ENCODE results near the gene PLAC1.

Gene PLAC1

DNA sequence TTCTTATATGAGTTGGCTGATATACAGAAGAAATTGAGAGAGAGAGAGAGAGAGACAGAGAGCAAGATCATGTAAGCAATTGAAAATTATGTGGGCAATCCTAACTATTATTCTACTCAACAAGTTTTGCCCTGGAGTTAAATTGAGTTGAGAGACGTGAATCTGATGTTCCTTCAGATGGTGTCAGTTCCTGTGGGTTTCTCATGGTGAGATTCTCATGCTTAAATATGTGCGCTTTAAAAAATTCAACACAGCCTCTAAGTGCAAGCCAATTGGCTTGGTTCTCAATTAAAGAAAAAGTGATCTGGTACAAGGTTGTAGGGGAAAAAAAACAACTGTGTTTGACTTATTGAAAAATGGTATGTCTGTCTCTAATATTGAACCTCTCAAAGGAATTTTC is 35.4 kb upstream of the PLAC1 start:
- Histone ChIP-seq H3K79me2 (ENCODE audit: low read length) (no peaks in the 10 kb centered on the region), H3K27me3 (ENCODE audit: low read depth, low read length) (no peaks in the 10 kb centered on the region), H3K4me2 (ENCODE audit: low read length) (no peak overlapping the region), H3K4me1 (ENCODE audit: low read length) (peaks cover 28% of the 10 kb centered on the region), H3K9me3 (ENCODE audit: insufficient read depth, low read length) (no peaks in the 10 kb centered on the region), H3K36me3 (replicated peaks; ENCODE audit: low read depth, low read length) (no peaks in the 10 kb centered on the region), H3K4me3 (ENCODE audit: low read length) (no peak overlapping the region), H2AFZ (ENCODE audit: low read depth, low read length) (no peak overlapping the region), H3K27ac (ENCODE audit: low read length) (no peak overlapping the region), H4K20me1 (ENCODE audit: insufficient read depth, low read length) (no peaks in the 10 kb centered on the region), H3K9ac (ENCODE audit: low read length) (no peak overlapping the region)
- no peak for TF ChIP-seq EZH2phosphoT487 (IDR thresholded peaks at IDR 0.05; ENCODE audit: low read depth)
- TF ChIP-seq, protein P1, sequence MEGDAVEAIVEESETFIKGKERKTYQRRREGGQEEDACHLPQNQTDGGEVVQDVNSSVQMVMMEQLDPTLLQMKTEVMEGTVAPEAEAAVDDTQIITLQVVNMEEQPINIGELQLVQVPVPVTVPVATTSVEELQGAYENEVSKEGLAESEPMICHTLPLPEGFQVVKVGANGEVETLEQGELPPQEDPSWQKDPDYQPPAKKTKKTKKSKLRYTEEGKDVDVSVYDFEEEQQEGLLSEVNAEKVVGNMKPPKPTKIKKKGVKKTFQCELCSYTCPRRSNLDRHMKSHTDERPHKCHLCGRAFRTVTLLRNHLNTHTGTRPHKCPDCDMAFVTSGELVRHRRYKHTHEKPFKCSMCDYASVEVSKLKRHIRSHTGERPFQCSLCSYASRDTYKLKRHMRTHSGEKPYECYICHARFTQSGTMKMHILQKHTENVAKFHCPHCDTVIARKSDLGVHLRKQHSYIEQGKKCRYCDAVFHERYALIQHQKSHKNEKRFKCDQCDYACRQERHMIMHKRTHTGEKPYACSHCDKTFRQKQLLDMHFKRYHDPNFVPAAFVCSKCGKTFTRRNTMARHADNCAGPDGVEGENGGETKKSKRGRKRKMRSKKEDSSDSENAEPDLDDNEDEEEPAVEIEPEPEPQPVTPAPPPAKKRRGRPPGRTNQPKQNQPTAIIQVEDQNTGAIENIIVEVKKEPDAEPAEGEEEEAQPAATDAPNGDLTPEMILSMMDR (IDR thresholded peaks at IDR 0.05; ENCODE audit: low read depth, low read length) = no peak

GRCh38 chrX:134692990-134693389 is 34.7 kb upstream of the PLAC1 start:
- Histone ChIP-seq H3K4me3 (ENCODE audit: low read length) (no peak overlapping the region), H2AFZ (ENCODE audit: low read depth, low read length) (no peak overlapping the region), H3K79me2 (ENCODE audit: low read length) (no peaks in the 10 kb centered on the region), H3K4me1 (ENCODE audit: low read length) (peaks cover 34% of the 10 kb centered on the region), H3K9ac (ENCODE audit: low read length) (no peak overlapping the region), H4K20me1 (ENCODE audit: insufficient read depth, low read length) (no peaks in the 10 kb centered on the region), H3K27me3 (ENCODE audit: low read depth, low read length) (no peaks in the 10 kb centered on the region), H3K27ac (ENCODE audit: low read length) (no peak overlapping the region), H3K36me3 (replicated peaks; ENCODE audit: low read depth, low read length) (no peaks in the 10 kb centered on the region), H3K4me2 (ENCODE audit: low read length) (no peak overlapping the region), H3K9me3 (ENCODE audit: insufficient read depth, low read length) (no peaks in the 10 kb centered on the region)
- TF ChIP-seq, protein P1 (IDR thresholded peaks at IDR 0.05; ENCODE audit: low read depth, low read length) = no peak
- no peak for TF ChIP-seq EZH2phosphoT487 (IDR thresholded peaks at IDR 0.05; ENCODE audit: low read depth)

- TF ChIP-seq, protein P1 (IDR thresholded peaks at IDR 0.05; ENCODE audit: low read depth, low read length) = no peak
- no peak for TF ChIP-seq EZH2phosphoT487 (IDR thresholded peaks at IDR 0.05; ENCODE audit: low read depth)
- Histone ChIP-seq H3K27ac (ENCODE audit: low read length) (no peak overlapping the region), H3K27me3 (ENCODE audit: low read depth, low read length) (no peaks in the 10 kb centered on the region), H2AFZ (ENCODE audit: low read depth, low read length) (no peak overlapping the region; the same call in 1 of the 2 replicates), H3K9me3 (ENCODE audit: insufficient read depth, low read length) (no peaks in the 10 kb centered on the region), H3K4me2 (ENCODE audit: low read length) (peak overlapping the region; percentile 23), H3K4me3 (ENCODE audit: low read length) (no peak overlapping the region), H3K79me2 (ENCODE audit: low read length) (no peaks in the 10 kb centered on the region), H4K20me1 (ENCODE audit: insufficient read depth, low read length) (no peaks in the 10 kb centered on the region), H3K4me1 (ENCODE audit: low read length) (peaks cover 41% of the 10 kb centered on the region), H3K9ac (ENCODE audit: low read length) (no peak overlapping the region), H3K36me3 (replicated peaks; ENCODE audit: low read depth, low read length) (no peaks in the 10 kb centered on the region)
Measured at GRCh38 chrX:134692233-134692632, 34.0 kb upstream of the PLAC1 start.

DNA sequence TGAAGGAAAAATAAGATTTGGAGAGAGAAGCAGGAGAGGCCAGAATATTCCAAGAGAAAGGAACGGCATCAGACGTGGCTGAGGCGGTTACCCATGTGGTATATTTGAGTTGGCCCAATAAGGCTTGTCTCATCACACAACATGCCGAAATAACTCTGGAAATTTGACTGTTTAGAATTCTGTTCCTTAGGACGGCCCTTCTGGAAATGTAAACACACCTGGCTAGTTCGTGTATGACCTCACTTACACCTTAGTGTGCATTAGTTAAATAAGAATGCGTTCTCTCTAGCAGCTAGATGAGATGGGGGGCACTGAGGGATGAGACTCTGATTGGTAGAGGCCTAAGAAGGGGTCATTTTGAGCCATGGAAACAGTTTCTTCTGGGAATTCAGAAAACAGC is 33.2 kb upstream of the PLAC1 start:
- no peaks in the 10 kb centered on the region for H3K79me2 ChIP-seq (ENCODE audit: low read length)
- peaks cover 49% of the 10 kb centered on the region for H3K4me1 ChIP-seq (ENCODE audit: low read length)
- no peaks in the 10 kb centered on the region for H3K9me3 ChIP-seq (ENCODE audit: insufficient read depth, low read length)
- H3K27ac ChIP-seq (ENCODE audit: low read length) = no peak overlapping the region
- no peak overlapping the region for H3K9ac ChIP-seq (ENCODE audit: low read length)
- peaks cover 3% of the 10 kb centered on the region for H3K36me3 ChIP-seq (replicated peaks; ENCODE audit: low read depth, low read length)
- no peak overlapping the region for H3K4me3 ChIP-seq (ENCODE audit: low read length)
- H3K27me3 ChIP-seq (ENCODE audit: low read depth, low read length) = no peaks in the 10 kb centered on the region
- H2AFZ ChIP-seq (ENCODE audit: low read depth, low read length) = no peak overlapping the region
- H4K20me1 ChIP-seq (ENCODE audit: insufficient read depth, low read length) = no peaks in the 10 kb centered on the region
- TF ChIP-seq, protein P1 (IDR thresholded peaks at IDR 0.05; ENCODE audit: low read depth, low read length) = no peak
- TF ChIP-seq EZH2phosphoT487 (IDR thresholded peaks at IDR 0.05; ENCODE audit: low read depth) = no peak
- no peak overlapping the region for H3K4me2 ChIP-seq (ENCODE audit: low read length)

Data from OCI-LY3 (cell line).